HG03103 (cell line): Measurements from ENCODE around the gene ZFP36L2.

Experiments used
- ATAC-seq: cut with Tn5 transposase; IDR thresholded peaks from one replicate; pipeline ENCODE4 v1.9.1; 2021; ENCODE audit warnings: low read depth; ENCODE audit not compliant: unreplicated experiment

The ZFP36L2 gene

DNA sequence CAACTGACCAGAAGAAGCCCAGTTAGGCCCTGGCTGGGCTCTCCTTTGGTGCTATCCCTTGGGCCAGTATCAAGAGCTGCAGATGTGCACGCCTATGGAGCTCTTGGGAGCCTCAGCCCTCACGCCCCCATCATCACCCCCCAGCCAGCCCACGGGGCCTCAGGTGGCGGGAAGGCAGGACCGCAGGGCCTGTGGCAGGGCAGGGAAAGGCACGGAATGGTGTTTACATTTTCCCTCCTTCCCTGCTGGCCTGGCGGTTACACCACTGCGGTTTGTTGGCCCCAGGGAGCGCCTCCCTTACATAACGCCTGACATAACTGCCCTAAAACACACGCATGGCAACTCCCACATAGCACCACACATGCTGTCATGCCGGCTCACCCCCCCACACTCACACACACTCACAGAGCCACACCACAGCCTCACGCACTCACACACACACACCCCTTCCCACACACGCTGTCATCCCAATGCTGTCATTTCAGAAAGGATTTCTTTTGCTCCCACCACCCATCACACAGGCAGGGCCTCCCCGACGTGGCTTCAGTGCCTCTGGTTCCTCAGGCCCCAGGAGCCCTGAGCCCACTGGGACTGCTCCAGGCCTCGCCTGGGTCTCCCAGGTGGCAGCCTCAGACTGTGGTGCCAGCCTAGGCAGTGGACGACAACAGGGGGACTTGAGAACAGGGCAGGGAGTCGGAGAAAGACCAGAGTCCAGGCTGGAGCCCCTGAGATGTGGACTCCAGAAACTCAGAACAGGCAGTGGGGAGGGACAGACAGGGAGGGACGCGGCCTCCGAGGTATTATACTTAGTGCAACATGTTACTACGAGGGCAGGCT, 15.7 kb downstream of the ZFP36L2 start:
- no peak for ATAC-seq

GRCh38 chr2:43210125-43210466, 16.3 kb downstream of the ZFP36L2 start:
- ATAC-seq = no peak

- no peak for ATAC-seq
These were observed 17.1 kb downstream of the ZFP36L2 start for GRCh38 chr2:43209204-43209717.

DNA sequence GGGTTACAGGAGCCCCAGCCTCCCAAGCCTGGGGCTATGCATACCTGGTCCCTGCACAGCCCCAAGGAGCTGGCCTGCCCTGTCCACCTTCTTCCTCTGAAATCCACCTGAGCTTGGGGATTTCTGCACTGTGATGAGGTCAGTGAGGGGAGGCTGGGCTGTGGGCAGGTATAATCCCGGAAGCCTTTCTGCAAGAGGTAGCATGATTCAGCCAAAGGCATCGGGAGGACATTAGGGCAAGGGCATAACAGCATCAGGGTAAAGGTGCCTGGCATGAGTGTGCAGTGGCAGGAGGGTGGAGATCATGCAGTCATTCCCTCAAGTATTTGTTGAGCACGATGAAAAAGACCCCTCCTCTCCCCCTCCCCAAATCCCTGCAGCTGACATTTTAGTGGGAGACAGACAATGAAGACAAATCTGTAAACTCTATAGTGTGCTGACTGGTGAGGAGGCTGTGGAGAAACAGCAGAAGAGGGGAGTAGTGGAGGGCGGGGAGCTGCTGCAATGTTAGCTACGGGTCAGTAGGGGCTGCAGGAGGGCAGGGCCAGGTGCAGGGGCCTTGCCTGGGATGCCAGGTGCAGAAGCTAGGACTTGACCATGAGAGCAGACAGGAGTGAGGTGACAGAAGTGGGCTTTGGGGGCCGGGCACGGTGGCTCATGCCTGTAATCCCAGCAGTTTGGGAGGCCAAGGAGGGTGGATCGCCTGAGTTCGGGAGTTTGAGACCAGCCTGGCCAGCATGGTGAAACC, 18.7 kb downstream of the ZFP36L2 start:
- no peak for ATAC-seq

- no peak for ATAC-seq
These were observed 19.8 kb downstream of the ZFP36L2 start for GRCh38 chr2:43206602-43207001.

DNA sequence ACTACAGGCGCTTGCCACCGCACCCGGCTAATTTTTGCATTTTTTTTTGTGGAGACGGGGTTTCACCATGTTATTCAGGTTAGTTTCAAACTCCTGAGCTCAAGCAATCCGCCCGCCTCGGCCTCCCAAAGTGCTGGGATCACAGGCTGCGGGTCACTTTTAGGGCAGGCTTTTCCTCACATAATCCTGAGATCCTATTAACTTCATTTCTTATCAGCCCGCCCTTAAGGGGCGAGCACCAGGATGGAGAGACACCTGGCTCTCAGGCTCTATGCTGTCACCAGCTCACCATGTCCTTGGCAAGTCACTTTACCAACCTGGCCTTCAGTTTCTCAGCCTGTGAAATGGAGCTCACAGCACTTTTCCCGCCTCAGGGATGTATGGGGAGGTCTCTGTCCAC, 23.0 kb downstream of the ZFP36L2 start:
- ATAC-seq = no peak

DNA sequence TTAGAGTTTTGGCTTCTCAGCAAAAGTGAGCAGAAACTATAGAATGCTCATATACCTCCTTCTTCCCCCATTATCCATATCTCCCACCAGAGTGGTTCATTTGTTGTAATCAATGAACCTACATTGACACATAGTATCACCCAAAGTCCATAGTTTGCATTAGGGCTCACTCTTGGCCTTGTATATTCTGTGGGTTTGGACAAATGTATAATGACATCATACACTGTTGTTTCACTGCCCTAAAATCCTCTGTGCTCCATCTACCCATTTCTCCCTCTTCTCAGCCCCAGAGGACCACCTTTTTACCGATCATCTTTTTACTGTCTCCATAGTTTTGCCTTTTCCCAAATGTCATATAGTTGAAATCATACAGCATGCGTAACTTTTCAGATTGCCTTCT, 24.1 kb downstream of the ZFP36L2 start:
- no peak for ATAC-seq

DNA sequence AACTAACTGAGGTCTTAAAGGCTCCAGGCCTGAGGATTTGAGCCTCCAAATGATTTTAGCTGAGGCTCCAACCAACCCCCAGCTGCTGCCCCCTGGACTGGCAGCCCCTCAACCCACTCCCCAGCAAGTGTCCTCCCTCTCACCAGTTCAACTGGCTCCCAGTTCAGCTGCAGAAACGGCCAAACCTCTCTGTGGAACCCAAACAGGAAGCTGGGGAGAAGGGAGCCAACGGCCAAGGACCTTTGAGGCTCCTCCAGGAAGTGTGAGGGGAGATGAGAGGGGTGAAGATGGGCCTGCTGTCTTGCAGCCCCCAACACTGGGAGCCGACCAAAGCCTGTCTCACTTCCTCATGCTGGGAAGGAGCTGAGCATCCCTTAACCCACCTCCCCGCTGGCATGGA, 24.9 kb downstream of the ZFP36L2 start:
- no peak for ATAC-seq

DNA sequence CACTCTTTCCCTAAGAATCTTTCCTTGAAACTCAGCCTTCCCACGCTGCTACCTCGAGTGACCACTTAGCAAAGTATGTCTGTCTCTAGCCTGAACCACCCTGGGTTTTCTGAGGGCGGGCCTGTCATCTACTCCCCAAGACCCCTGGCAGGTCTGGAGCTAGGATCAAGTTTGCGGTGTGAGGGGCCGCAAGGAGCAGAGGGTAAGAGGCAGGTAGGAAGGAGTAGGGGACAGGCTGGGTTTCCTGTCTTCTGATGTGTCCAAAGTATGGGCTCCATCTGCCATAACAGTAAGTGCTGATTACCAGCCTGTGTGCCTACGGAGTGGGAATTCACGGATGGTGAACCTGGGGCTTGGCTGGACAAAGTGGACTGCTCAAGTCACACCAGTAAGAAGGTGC, 25.4 kb downstream of the ZFP36L2 start:
- ATAC-seq = no peak

DNA sequence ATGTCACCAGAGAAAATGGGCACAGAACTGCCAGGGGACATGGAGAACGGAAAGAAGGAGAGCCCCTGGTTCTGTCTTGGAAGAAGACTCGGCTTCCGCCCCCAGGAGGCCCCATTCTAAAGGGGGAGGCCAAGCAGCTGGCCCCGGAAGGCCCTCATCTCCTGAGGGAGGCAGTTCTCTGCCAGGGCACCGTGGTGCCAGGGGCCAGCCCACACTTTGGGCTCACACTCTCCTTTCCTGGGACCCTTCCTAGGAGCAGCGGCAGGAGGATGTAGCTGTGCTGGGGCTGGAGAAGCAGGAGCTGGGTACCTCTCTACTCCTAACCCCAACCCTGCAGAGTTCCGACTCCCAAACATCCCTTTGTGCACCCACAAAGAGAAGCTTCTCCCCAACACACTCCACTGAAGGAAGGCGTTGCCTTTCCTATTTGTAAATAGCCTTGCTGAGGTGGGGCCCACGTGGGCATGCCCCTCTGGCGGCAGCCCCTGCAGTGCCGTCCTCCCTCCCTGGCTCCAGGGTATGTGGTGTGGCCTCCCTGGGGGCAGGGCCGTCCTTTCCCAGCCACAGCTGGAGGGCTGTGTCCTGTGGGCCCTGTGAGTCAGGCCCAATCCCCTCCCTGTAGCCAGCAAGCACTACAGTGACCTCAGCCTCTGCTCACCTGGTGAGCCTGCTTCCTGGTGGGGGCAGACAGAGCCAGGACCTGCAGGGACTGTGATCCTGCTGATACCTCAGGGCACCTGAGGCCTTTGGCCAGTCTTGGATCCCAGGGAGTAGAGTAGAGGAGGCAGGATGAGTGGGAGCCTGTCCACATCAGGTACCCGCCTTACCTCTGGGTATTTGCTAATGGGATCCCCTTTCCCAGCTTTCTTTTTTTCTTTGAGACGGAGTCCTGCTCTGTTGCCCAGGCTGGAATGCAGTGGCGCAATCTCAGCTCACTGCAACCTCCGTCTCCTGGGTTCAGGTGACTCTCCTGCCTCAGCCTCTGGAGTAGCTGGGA, 26.6 kb downstream of the ZFP36L2 start:
- no peak for ATAC-seq

DNA sequence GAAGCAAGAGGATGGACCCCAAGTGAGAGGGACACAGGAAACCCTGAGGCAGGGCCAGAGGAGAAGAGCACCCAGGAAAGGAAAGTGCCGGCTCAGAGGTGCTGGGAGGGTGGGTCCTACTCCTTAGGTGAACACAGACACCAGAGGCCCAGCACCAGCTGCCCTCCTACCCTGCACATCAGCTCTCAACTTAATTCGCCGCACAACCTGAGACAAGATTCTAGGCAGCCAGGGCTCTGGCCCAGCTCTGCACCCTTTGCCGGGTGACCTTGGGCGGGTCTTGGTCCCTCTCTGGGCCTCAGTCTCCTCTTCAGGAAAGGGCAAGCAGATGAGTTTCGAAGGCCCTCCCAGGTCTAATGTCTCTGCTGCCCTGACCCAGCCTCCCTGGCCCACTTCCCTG, 28.1 kb downstream of the ZFP36L2 start:
- no peak for ATAC-seq

DNA sequence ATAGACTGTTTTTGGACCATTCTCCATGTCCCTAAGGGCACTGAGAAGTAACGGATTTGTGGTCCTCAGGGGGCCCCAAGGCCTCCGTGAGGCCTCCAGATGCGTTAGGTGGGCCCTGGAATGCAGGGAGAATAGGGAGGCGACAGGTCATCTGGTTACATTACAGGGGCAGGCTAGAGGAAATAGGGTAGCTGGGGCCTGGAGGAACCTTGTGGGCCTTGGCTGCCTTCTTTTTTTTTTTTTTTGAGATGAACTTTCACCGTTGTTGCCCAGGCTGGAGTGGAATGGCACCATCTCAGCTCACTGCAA, 28.9 kb downstream of the ZFP36L2 start:
- ATAC-seq = no peak

DNA sequence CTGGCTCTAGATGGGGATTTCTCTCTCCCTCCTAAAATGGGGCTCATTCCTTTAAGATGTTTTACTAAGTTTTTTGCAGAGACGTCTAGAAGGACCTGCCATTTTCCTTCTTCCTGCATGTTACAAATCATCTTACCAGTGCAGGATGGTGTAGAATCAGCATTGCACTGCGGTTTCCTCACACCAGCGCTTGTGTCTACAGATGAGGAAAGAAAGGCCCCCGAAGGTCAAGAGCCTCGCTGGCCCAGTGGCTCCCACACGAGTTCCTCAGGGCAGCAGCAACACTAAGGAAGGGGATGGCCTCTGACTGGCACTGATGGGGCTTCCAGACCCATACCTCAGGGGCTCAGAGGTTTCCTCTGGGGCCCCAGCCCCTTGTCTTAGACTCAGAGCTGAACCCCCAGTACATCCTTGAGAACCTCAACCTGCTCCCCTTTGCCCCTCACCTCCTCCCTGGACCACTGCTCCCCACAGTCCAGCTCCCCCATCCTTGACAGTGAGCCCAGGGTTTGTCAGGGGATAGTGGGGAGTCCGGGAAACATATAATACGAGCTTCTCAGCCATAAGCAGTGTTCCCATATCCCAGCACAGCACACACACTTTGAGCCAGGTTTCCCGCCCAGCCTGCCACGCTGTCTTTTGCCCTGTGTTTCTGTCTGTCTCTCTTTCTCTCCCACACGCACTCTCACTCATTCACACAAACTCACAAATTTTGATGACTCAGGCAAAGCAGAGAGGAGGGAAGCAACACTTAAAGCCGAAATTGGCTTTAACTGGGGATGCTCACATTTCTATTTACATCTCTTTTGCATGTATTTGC, 29.4 kb downstream of the ZFP36L2 start:
- no peak for ATAC-seq

GRCh38 chr2:43194121-43194869, 32.1 kb downstream of the ZFP36L2 start:
- no peak for ATAC-seq

DNA sequence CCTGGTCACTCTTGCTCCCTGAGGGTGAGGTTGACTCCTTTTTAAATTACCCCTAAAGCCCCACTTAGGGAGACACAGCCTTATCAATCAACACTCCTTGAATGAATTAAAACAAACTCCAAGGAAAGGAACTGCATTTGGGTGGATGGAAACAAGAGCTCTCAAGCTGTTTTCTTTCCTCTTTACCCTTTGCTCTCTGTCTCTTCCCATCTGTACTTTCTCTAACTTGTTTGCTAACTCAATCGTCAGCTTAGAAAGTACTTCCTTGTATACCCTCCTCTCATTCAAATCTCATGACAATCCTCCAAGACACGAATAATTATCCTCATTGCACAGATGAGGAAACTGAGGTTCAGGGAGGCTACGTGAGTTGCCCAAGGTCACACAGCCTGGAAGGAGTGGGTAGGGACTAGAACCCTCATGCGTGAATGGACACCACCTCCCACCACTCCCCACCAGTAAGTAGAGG, 32.7 kb downstream of the ZFP36L2 start:
- no peak for ATAC-seq

DNA sequence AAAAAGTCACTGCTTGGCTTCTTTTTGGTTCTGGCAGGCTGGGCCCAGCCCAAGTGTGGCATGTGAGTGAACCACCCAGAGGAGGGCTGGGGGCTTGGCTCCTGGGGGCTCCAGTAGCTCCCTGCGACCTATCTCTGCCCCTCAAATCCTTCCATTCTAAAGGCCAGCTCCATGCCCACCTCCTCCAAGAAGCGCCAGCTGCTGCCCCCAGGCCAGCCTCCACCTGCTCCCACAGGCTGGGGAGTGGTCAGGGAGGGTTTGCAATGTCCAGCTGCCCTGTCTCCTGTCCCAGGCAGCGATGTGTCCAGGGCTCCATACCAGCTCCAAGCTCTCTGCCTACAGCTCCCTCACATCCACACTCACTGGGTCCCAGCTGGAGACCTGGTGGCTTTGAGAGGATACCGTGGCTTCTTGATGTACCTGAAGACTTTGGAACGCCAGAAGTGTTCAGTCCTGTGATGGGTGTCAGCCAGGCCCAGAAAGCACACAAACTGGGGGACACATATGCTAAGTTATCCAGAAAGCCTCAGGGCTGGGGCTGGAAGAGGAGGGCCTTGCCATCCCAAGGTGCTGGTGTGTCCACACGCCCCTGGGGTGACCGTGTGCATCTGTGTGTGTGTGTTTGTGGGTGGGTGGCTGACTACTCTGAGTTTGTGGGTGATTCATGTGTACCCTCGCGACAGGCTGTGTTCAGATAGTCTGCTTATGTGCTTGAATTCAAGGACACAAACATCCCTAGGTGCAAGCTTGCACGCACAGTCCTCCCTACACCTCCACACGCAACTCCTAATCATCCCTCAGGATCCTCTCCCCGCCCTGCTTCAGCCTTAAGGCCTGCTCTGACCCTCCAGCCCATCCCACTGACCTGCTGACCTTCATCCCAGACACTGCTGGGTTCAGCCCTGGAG, 33.4 kb downstream of the ZFP36L2 start:
- no peak for ATAC-seq

DNA sequence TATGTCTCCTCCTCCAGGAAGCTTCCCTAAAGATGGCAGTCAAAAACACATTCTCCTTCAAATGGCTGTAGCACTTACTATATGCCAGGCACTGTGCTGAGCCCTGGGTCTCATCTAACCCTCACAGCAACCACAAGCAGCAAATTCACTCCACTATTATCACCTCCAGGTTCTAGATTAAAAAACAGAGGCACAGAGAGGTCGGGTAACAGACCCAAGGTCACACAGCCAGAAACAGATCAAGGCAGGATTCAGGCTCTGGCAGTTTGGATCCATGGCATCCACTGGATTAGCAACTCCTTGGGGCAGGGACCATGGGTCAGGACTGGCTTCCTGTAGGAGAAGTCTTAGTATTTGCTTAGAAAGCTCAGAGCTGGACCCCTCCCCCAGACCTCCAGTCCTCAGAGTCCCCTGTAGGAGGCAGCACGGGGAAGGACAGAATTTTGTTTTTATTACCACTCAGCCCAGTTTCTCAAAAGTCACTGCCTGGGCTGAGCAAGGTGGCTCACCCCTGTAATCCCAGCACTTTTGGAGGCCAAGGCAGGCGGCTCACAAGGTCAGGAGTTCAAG, 34.4 kb downstream of the ZFP36L2 start:
- ATAC-seq = no peak
